HL-60 (cell line): ENCODE data around the gene CHSY3.

Experiments
- DNase-seq, 2 experiments: peaks; one replicate each; pipeline ENCODE4 v3.0.0-alpha.2; 2010 to 2020; ENCODE audit warnings: low read depth in 1 of 2, low spot score in 1 of 2
- H3K27ac ChIP-seq: fragments of 250-450 bp; sonication (Bioruptor Pico); replicated peaks from 2 replicates; pipeline ENCODE4 v1.5.1; 2020; ENCODE audit warnings: mild to moderate bottlenecking, moderate library complexity
- H3K27me3 ChIP-seq: fragments of 250-450 bp; sonication (Bioruptor Pico); 2 replicates; pipeline ENCODE4 v1.5.1; 2021; ENCODE audit warnings: mild to moderate bottlenecking, moderate library complexity; ENCODE audit not compliant: insufficient read depth, poor library complexity, severe bottlenecking
- H3K4me3 ChIP-seq: replicated peaks from 2 replicates; pipeline ENCODE4 v1.5.1; 2011; ENCODE audit warnings: mild to moderate bottlenecking, control low read depth, low read length; ENCODE audit not compliant: insufficient read depth
- GABPA ChIP-seq: IDR thresholded peaks from 2 replicates; pipeline ENCODE4 v1.6.1; 2012; ENCODE audit warnings: low read depth
- POLR2AphosphoS5 ChIP-seq: IDR thresholded peaks from 2 replicates; pipeline ENCODE4 v1.6.1; 2012; ENCODE audit warnings: low read depth
- SPI1 ChIP-seq: IDR thresholded peaks from 2 replicates; pipeline ENCODE4 v1.6.1; 2012; ENCODE audit warnings: low read depth, mild to moderate bottlenecking, borderline replicate concordance
- TF ChIP-seq, protein P1 (sequence below): IDR thresholded peaks from one replicate; pipeline ENCODE4 v1.5.1; 2011; ENCODE audit warnings: low read length, control low read depth, inconsistent platforms; ENCODE audit not compliant: insufficient read depth
- TF ChIP-seq, protein P2 (sequence below): IDR thresholded peaks from 2 replicates; pipeline ENCODE4 v1.6.1; 2012; ENCODE audit warnings: low read depth; ENCODE audit not compliant: insufficient replicate concordance

CHSY3 gene

GRCh38 chr5:130155345-130156011 lies 251.2 kb downstream of the CHSY3 start:
- DNase-seq, result no peak

DNA sequence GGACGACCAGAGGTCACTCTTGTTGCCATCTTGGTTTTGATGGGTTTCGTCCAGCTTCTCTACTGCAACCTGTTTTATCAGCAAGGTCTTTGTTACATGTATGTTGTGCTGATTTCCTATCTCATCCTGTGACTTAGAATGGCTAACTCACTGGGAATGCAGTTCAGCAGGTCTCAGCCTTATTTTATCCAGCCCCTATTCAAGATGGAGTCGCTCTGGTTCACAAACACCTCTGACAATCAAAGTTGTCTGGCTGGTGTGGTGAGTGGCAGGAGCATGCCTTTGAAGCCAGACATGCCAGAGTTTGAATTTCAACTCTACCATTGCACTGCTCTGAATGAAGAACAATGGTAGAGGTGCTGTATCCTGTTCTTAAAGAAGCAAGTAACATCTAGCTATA lies 253.8 kb downstream of the CHSY3 start:
- DNase-seq, result no peak
- no peaks in the 10 kb centered on the region for H3K27me3 ChIP-seq
- H3K27ac ChIP-seq, result no peak overlapping the region
- TF ChIP-seq, protein P1, sequence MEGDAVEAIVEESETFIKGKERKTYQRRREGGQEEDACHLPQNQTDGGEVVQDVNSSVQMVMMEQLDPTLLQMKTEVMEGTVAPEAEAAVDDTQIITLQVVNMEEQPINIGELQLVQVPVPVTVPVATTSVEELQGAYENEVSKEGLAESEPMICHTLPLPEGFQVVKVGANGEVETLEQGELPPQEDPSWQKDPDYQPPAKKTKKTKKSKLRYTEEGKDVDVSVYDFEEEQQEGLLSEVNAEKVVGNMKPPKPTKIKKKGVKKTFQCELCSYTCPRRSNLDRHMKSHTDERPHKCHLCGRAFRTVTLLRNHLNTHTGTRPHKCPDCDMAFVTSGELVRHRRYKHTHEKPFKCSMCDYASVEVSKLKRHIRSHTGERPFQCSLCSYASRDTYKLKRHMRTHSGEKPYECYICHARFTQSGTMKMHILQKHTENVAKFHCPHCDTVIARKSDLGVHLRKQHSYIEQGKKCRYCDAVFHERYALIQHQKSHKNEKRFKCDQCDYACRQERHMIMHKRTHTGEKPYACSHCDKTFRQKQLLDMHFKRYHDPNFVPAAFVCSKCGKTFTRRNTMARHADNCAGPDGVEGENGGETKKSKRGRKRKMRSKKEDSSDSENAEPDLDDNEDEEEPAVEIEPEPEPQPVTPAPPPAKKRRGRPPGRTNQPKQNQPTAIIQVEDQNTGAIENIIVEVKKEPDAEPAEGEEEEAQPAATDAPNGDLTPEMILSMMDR, result no peak
- TF ChIP-seq POLR2AphosphoS5, result no peak
- TF ChIP-seq GABPA, result no peak
- no peak for TF ChIP-seq SPI1
- TF ChIP-seq, protein P2, sequence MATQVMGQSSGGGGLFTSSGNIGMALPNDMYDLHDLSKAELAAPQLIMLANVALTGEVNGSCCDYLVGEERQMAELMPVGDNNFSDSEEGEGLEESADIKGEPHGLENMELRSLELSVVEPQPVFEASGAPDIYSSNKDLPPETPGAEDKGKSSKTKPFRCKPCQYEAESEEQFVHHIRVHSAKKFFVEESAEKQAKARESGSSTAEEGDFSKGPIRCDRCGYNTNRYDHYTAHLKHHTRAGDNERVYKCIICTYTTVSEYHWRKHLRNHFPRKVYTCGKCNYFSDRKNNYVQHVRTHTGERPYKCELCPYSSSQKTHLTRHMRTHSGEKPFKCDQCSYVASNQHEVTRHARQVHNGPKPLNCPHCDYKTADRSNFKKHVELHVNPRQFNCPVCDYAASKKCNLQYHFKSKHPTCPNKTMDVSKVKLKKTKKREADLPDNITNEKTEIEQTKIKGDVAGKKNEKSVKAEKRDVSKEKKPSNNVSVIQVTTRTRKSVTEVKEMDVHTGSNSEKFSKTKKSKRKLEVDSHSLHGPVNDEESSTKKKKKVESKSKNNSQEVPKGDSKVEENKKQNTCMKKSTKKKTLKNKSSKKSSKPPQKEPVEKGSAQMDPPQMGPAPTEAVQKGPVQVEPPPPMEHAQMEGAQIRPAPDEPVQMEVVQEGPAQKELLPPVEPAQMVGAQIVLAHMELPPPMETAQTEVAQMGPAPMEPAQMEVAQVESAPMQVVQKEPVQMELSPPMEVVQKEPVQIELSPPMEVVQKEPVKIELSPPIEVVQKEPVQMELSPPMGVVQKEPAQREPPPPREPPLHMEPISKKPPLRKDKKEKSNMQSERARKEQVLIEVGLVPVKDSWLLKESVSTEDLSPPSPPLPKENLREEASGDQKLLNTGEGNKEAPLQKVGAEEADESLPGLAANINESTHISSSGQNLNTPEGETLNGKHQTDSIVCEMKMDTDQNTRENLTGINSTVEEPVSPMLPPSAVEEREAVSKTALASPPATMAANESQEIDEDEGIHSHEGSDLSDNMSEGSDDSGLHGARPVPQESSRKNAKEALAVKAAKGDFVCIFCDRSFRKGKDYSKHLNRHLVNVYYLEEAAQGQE, result no peak
- no peak overlapping the region for H3K4me3 ChIP-seq

More at GRCh38 chr5:130155345-130156011, 251.2 kb downstream of the CHSY3 start:
- no peak overlapping the region for H3K27ac ChIP-seq
- TF ChIP-seq, protein P1, result no peak
- TF ChIP-seq, protein P2, result no peak
- TF ChIP-seq SPI1 (no peak), POLR2AphosphoS5 (no peak), GABPA (no peak)
- H3K4me3 ChIP-seq, result no peak overlapping the region
- H3K27me3 ChIP-seq, result no peaks in the 10 kb centered on the region

- no peak overlapping the region for H3K4me3 ChIP-seq
- DNase-seq, result no peak
- TF ChIP-seq SPI1 (no peak), GABPA (no peak), POLR2AphosphoS5 (no peak)
- TF ChIP-seq, protein P2, result no peak
- TF ChIP-seq, protein P1, result no peak
- H3K27me3 ChIP-seq, result no peaks in the 10 kb centered on the region
- no peak overlapping the region for H3K27ac ChIP-seq
Observed at GRCh38 chr5:130159968-130160367, 255.7 kb downstream of the CHSY3 start.
